ENCODE measurements around the gene TNPO1. TPM values are rescaled to one million over a fixed set of nuclear protein-coding genes. Genes with fewer than 3 reads are reported as not detected.

The TNPO1 gene
- total and polyA plus RNA-seq, 2 of the 8 experiments (the other 6 are each of a cell fraction or from before 2014, with no cell fraction given): 38.5 to 211 TPM

GRCh38 chr5:72812488-72812887 lies 4.0 kb upstream of the TNPO1 start (continued):
- no peak for TF ChIP-seq ASH2L (IDR thresholded peaks at IDR 0.05; ENCODE audit: low read length)

- peaks cover 0 to 7% of the 10 kb centered on the region in 2 experiments; a peak in 1 of 4 replicates for H3K79me2 ChIP-seq (ENCODE audit: control insufficient read depth in 1 of 2, insufficient read depth in 2 of 2, low read length in 2 of 2)
- ChIA-PET POLR2A (ENCODE audit: partially characterized antibody) (interaction anchor here (1.1 kb wide), 1 partner anchor 122 kb away, joined by 3 read pairs; no protein-coding TSS in a partner anchor), CTCF (ENCODE audit: partially characterized antibody) (interaction anchor here (0.6 to 1.2 kb wide), 3 partner anchors 12 to 447 kb away, joined by 3 read pairs; no protein-coding TSS in a partner anchor)
- H4K8ac ChIP-seq (ENCODE audit: extremely low read depth, insufficient read depth, low read length): no peak overlapping the region
- H2BK120ac ChIP-seq (replicated peaks; ENCODE audit: low read depth, low read length): no peak overlapping the region
- no peaks in the 10 kb centered on the region for H4K20me1 ChIP-seq (replicated peaks in 1 of 2; ENCODE audit: control insufficient read depth in 1 of 2, insufficient read depth in 2 of 2, low read length in 2 of 2)
- H3K4me3 ChIP-seq (ENCODE audit: extremely low read depth in 1 of 4, insufficient read depth in 2 of 4, low read depth in 3 of 4, low read length in 4 of 4): no peak overlapping the region
- H2AK5ac ChIP-seq (ENCODE audit: low read depth, low read length): no peak overlapping the region
- H3K79me1 ChIP-seq (ENCODE audit: low read depth, low read length): no peaks in the 10 kb centered on the region
- H4K5ac ChIP-seq (ENCODE audit: insufficient read length, low read depth, low read length): no peak overlapping the region
- no peak overlapping the region for H2BK20ac ChIP-seq (ENCODE audit: low read length)
- H2BK5ac ChIP-seq (ENCODE audit: low read depth, low read length): no peak overlapping the region
- no peak for FAIRE-seq
- no peak for TF ChIP-seq POLR2A (IDR thresholded peaks at IDR 0.05; ENCODE audit: control extremely low read depth in 1 of 2, low read depth in 2 of 2, low read length in 2 of 2)
- no peak for TF ChIP-seq CBX8 (IDR thresholded peaks at IDR 0.05; ENCODE audit: borderline replicate concordance, low read depth, low read length)
- no peak for TF ChIP-seq EZH2 (IDR thresholded peaks at IDR 0.05; ENCODE audit: low read depth, low read length, severe bottlenecking)
- no peak for TF ChIP-seq ASH2L (IDR thresholded peaks at IDR 0.05; ENCODE audit: low read length)
- no peak for TF ChIP-seq E2F6 (IDR thresholded peaks at IDR 0.05)
- no peak for TF ChIP-seq ZNF274 (IDR thresholded peaks at IDR 0.05; ENCODE audit: borderline replicate concordance, extremely low read depth, low read length)
- TF ChIP-seq RFX5 (IDR thresholded peaks at IDR 0.05; ENCODE audit: borderline replicate concordance, low read depth, low read length): no peak
- TF ChIP-seq CHD1 (IDR thresholded peaks at IDR 0.05; ENCODE audit: low read depth, low read length): no peak
- H3K9me3 ChIP-seq (ENCODE audit: insufficient read depth in 2 of 2, low read depth in 1 of 2, low read length in 1 of 2): peaks cover 0 to under 1% of the 10 kb centered on the region in 2 experiments; a peak in 1 of 4 replicates
- H3K9ac ChIP-seq (replicated peaks in 1 of 4; ENCODE audit: extremely low read depth in 1 of 4, low read depth in 3 of 4, low read length in 3 of 4): no peak overlapping the region
- H3K18ac ChIP-seq (ENCODE audit: extremely low read depth, low read length): no peak overlapping the region
- H4K91ac ChIP-seq (replicated peaks; ENCODE audit: insufficient read length, low read length): no peak overlapping the region
- no peak overlapping the region for H2AFZ ChIP-seq (ENCODE audit: low read length)
- no peak overlapping the region for H3K23ac ChIP-seq (ENCODE audit: insufficient read length)
- no peak for DNase-seq (ENCODE audit: low read depth in 1 of 2, low spot score in 2 of 2)
- H3K4ac ChIP-seq (replicated peaks; ENCODE audit: insufficient read length, low read depth, low read length): no peak overlapping the region
- no peak overlapping the region for H2BK15ac ChIP-seq (ENCODE audit: low read length)
- H3K4me2 ChIP-seq (ENCODE audit: insufficient read depth in 1 of 2, low read depth in 2 of 2, low read length in 2 of 2): no peak overlapping the region
- no peak overlapping the region for H3K56ac ChIP-seq (replicated peaks; ENCODE audit: insufficient read length, low read depth, low read length)
- no peaks in the 10 kb centered on the region for H3K27me3 ChIP-seq (replicated peaks in 1 of 4; ENCODE audit: control insufficient read depth in 3 of 4, extremely low read depth in 1 of 4, insufficient read depth in 3 of 4, low read length in 3 of 4)
- no peak overlapping the region for H2BK12ac ChIP-seq (ENCODE audit: low read depth, low read length)
- no peaks in the 10 kb centered on the region for H3K36me3 ChIP-seq (ENCODE audit: control insufficient read depth in 2 of 4, insufficient read depth in 4 of 4, low read length in 3 of 4)
- peaks cover 6% of the 10 kb centered on the region; the same call in 1 of the 2 replicates for H3K23me2 ChIP-seq (ENCODE audit: low read depth, low read length)
- no peak overlapping the region for H3K14ac ChIP-seq (ENCODE audit: insufficient read length)
- no peak overlapping the region for H3K27ac ChIP-seq (ENCODE audit: low read depth, low read length)
- peaks cover 0 to 6% (median under 1%) of the 10 kb centered on the region in 4 experiments; a peak in 5 of 7 replicates for H3K4me1 ChIP-seq (replicated peaks in 1 of 4; ENCODE audit: control insufficient read depth in 3 of 4, insufficient read depth in 4 of 4, low read length in 3 of 4)
Observed at GRCh38 chr5:72814104-72814503, 2.4 kb upstream of the TNPO1 start.

All from H1 (cell line).